Stimulated activated CD4-positive, alpha-beta T cell treated with anti-CD3 and anti-CD28 coated beads, Interleukin-15, amount 100 ng/mL, for 1 hour (primary cell): ENCODE data around the gene WDR35.

Source experiments
- DNase-seq, 2 donors: peaks; one replicate each; pipeline ENCODE4 v3.0.0-alpha.2; 2020; ENCODE audit warnings: low read depth in 1 of 2, low spot score in 1 of 2

WDR35 gene

DNA sequence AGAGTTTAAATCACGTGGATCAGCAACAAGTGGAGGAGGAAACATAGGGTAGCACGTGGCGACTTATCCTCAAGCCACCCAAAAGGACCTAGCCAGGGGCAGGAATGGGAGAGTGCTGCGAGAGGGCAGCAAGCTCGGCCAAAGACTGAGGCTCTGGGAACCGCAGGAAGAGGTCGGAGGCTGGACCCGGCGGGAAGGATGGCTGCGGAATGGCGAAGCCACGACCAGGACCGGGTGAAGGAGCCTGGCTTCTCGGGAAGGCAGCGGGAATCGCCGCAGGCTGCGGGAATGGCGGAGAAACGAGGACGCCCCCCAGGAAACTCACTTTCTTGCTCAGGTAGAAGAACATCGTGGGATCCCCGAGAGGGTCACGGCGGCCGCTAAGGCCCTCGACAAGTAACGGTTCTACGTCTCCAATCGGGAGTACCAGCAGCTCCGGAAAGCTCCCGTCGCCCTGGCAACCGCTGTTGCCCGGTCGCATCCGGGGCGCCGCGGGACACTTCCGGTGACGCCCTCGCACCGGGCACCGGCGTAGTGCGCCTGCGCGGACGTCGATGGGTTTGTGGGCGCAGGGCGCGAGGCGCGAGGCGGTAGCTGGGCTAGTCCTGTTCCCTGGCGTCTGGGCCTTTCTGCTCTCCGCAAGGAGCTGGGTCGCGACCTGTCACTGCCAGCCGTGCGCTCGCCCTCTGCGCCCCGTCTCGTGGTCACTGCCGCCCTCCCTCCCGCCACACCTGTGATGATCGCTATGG lies at the start of gene WDR35:
Gene WDR35 (minus strand): TSS at position 439 of the 749 bp plus-strand sequence. CDS start 90 bp downstream, at position 349.
- DNase-seq = peak; percentile 86 to 90

DNA sequence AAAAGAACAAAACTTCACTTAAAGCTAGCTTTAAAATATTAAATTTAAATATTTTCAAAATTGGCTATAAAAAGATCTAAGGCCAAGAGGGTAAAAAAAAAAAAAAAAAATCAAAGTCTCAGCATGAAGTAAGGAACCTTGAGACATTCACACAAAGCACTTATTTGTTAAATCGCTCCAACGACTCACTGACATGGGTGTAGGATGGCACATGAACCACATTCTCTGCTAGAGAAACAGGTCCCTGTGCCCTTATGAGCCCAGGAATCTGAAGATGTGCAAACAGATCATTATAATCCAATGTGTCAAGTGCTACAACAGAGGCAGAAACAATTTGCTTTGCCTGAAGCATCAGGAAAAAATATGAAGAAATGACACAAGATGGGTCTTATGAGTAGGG lies 47.8 kb upstream of the WDR35 start:
- DNase-seq = no peak

DNA sequence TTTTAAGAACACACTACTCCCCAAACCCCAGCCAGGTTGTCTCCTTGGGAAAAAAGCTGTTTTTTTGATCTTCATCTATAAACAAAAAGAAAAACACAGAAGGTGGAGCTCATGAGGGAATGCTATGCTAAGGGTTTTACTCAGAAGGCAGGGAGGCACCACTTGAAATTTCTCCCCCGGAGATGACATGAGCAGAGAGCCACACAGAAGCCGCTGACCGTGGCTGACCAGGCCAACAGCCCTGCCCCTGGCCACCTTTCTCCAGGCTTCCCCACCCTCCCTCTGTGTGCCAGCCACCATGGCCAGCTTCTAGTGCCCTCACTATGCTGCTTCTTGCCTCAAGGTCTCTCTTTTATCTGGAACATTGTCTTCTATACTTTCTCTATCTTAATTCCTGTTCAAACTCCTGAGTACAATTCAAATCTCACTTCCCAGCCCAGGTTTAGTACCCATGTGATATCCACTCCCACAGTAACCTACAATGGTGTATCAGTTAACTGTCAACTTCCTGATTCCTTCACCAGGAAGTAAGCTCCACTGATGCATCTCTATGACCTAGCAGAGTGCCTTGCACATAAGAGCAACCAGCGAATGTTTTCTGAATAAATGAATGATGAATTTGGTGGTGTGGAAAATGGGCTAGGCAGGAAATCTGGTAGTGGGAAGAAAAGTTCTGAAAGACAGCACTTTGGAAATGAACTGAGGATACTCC lies 46.2 kb upstream of the WDR35 start:
- DNase-seq = no peak

GRCh38 chr2:20034821-20035220 lies 44.9 kb upstream of the WDR35 start:
- no peak for DNase-seq

DNA sequence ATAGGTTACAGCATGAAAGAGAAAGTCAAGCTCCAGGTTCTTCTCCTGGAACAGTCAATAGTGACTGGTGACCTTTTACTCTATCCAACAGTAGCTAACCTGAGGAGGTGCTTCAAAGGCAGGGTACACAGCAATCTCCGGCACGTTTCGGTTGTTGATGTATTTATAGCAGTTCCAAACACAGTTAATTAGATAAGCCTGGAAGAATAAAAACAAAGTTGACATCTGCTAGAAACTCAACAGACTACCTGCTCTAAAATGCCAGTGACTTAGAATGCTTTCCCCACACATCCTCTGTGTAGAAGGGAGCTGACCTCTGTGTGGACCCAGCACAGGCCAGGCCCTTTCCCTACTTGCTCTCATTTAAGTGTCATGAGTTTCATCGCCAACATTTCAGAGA lies 44.3 kb upstream of the WDR35 start:
- DNase-seq = no peak

GRCh38 chr2:20033322-20033721 lies 43.4 kb upstream of the WDR35 start:
- DNase-seq = no peak

DNA sequence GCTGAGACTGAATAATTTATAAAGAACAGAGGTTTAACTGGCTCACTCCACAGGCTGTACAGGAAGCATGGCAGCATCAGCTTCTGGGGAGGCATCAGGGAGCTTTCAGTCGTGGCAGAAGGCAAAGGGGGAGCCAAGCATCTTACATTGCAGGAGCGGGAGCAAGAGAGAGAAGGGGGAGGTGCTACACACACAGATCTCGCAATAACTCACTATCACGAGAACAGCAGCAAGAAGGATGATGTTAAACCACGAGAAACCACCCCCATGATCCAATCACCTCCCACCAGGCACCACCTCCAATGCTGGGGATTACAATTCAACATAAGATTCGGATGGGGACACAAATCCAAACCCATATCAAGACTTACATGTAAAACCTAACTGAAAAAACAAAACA lies 40.3 kb upstream of the WDR35 start:
- DNase-seq = no peak

GRCh38 chr2:20027705-20028434 lies 38.0 kb upstream of the WDR35 start:
- DNase-seq = no peak

- DNase-seq = no peak
These were observed 37.4 kb upstream of the WDR35 start for GRCh38 chr2:20027260-20027677.

DNA sequence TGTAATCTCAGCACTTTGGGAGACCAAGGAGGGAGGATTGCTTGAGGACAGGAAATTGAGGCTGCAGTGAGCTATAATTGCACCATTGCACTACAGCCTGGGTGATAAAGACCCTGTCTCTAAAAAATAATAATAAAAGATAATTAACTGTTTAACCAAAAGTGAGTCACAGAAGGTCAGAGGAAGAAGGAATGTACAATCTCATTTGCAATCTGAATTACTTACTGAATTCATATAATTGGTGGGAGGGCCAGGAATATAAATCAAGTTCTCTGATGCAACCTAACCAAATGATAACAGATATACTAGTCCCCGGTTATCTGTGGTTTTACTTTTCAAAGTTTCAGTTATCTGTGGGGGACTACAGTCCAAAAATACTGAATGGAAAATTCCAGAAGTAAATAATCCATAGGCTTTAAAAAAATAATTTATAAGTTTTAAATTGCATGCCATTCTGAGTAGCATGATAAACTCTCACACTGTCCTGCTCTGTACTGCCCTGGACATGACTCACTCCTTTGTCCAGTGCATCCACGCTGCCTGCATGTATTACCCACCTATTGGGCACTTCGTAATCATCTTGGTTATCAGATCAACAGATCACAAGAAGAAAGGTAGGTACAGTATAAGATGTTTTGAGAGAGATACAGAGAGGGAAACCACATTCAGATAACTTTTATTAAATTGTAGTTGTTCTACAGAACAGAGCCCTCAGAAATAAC lies 35.3 kb upstream of the WDR35 start:
- DNase-seq = no peak

GRCh38 chr2:20023688-20024087 lies 33.8 kb upstream of the WDR35 start:
- DNase-seq = no peak

- DNase-seq = no peak
These were observed 31.6 kb upstream of the WDR35 start for GRCh38 chr2:20021405-20022009.

DNA sequence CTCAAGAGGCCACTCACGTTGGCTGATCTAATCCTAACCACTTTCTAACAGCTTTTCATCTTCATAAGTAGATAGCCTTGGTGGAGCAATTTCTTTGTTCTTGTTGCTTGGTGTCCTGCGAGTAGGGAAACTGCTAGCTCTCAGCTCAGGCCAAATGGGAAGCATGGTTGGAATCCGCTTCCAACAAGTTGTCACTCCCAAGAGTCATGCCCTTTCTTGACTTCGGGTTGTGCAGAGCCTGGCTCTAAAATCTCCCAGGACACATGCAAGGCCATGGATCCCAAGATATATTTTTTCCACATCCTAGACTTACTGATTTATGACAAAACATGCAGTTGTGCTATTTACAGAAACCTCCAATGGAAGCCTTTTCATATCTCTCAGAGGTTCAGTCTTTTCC lies 29.8 kb upstream of the WDR35 start:
- no peak for DNase-seq

- no peak for DNase-seq
These were observed 28.8 kb upstream of the WDR35 start for GRCh38 chr2:20018601-20019152.

- DNase-seq = no peak
These were observed 26.4 kb upstream of the WDR35 start for GRCh38 chr2:20016346-20016745.

DNA sequence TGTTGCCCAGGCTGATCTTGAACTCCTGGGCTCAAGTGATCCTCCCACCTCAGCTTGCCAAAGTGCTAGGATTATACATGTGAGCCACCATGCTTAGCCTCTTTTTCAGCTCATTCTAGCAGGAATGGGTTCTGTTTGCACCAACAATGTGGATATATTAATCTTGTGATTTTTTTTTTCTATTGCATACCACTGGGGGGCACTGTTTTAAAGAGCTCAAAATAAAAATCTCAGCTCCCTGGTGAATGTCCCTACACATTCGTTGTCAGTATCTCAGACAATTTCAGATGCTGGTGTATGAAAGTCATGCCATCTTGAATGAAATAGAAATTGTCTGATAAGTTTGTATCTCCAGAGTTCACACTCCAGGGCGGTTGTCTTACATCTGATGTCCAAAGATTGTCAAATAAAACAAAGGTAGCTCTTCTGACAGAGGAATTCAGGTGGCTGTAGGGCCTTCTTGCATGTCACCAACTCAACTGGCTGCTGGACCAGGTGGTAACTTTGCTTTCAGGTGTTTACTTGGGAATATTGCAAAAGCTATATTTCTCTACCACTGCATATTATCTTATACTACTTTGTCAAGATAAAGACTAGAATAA lies 25.7 kb upstream of the WDR35 start:
- no peak for DNase-seq

DNA sequence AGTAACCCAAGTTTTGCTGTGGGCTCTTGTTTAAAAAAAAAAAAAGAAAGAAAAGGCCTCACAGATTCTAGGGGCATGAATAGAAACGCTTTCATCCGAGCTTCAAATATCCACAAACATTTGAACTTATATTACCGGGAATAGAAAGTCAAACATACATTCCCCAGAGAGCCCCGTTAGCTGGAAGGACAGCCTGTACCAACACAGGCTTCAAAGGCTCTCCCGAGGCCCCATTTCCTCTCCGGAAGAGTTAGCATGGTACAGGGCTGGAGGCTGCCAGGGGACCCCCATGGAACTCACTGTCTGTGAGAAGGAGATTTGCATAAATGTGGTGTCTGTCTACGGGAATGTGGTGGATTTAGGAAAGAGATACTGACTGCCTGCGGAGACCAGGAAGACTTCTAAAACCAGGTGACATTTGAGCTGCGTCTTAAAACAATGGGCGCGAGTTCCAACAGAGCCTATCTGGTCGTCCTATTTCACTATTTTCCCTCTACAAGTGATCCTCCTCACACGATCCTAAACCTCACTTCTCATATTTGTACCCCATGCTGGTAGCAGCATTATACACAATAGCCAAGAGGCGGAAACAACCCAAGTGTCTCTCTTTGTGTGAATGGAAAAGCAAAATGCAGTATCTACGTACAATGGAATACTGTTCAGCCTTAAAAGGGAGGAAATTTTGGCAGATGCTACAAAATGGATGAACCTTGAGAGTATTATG lies 23.4 kb upstream of the WDR35 start:
- DNase-seq = no peak

DNA sequence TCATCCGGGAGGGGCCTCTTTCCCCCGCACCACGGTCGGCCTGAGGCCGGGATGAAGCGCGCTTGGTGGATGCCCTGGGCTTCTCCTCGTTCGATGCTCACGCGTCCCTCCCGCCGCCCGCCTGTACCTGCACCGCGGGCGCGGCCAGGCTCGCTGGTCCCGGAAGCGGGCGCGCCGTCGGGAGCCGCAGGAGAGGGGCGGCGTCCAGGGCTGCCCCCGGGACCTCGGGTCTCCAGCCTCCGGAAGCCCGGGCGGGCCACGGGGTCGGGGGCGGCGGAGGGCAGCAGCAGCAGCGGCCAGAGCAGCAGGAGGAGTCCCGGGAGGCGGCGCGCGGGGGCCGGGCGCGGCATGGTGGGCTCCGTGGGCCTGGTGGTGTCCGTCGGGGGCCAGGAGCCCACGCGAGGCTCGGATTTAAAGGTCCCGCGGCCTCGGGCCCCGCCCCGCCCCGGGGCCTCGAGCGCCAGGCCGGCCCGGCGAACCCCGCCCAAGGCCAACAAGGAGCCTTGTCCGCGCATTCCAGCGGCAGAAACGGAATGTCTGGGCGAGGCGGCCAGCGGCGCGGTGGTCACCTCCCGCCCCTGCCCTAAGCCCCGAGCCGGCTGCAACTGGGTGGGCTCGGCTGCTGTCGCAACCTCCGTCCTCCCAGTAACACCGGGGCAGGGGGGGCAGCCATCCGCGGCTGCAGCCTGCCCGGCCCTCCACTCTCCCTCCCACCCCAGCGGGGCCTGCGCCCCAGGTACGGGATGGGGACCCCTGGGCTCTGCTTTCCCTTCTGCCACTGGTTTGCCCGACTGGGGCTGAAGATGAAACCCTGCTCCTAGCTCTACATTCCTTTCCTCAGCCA lies 22.6 kb upstream of the WDR35 start, which contains the start of gene MATN3:
Gene MATN3 (minus strand): TSS at position 387 of the 844 bp plus-strand sequence. CDS start 37 bp downstream, at position 350.
- DNase-seq = no peak

DNA sequence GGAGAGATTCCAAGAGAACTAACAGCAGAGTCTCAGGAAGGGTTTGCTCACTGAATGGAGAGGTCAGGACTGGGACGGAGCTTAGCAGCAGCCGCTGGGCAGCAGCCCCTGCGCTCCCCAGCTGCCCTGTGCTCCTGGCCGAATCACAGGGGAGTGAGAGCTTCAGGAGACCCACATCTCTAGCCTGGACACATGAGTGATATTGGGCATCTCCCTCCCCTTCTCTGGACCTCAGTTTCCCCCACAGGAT lies 22.1 kb upstream of the WDR35 start:
- DNase-seq = no peak
